Activated T-cell treated with anti-CD3 and anti-CD28 coated beads for 48 hours (primary cell): ENCODE results near the gene LRRC55.
"Not testable (repeated sequence)": the region's sequence is repeated elsewhere in the genome, so short reads cannot be mapped to it uniquely, and the experiment has no call there.

Experiments used
- DNase-seq: peaks from one replicate; pipeline ENCODE4 v3.0.0-alpha.2; 2020; ENCODE audit warnings: low read depth

LRRC55 gene

DNA sequence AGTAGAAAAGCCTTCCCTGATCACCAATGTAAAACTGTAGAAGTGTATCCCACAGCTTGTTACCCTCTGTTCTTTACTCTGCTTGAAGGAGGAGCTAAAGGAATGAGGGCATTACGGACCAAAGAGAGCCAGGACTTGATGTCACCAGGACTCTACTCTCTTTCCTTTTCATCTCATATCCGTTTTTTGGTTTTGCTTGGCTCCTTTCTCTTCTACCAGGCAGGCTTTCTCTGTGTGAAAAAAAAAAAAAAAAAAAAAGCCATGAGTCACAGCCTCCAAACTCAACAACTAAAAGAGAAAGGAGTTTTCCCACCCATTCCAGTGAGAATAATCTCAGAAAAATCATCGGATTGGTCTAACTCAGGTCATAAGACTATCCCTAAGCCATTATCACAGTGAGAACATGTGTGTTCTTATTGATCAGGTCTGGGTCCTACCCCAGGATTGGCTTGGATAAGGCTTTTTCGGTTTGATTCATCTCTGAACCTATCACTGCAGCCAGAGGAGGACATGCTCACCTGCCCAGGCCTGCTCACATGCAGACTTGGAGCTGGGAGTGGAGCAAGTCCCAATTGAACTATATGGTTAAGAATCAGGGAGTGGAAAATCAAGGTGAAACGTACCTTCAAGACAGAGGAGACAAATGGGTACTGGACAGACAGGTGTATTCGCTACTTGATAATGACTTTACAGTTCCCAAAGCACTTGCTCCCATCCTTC is 19.4 kb upstream of the LRRC55 start:
- no peak for DNase-seq

DNA sequence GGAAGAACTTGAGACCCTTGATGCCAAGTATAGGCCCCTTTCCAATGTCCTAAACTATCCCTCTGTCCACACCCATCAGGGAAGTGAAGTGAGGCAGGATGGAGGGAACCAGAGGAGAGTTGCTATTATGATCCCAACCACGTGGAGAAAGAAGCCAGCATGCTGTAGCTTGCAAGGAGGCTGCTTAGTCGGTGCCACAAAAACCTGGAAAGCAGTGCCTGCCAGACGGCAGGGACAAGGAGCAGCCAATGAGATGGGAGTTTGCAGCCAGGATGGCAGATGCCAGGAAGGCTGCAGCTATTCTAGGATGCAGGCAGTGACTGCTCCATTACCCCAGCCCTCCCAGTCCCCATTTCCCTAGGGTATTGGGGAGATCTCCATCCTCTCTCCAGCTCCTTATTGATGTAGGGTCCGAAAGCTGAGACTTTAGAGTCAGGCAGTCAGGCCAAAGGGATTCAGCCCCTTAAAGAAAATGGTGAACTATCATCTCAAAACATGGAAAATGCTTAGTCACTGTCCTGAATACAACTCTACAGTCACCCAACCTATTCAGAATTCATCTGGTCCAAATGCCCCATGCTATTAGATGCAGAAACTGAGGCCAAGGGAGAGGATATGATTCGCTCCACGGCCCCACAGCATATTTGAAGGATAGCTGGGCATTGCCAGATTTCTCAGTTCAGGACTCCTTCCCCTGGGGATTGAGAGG is 18.4 kb upstream of the LRRC55 start:
- DNase-seq, result no peak

DNA sequence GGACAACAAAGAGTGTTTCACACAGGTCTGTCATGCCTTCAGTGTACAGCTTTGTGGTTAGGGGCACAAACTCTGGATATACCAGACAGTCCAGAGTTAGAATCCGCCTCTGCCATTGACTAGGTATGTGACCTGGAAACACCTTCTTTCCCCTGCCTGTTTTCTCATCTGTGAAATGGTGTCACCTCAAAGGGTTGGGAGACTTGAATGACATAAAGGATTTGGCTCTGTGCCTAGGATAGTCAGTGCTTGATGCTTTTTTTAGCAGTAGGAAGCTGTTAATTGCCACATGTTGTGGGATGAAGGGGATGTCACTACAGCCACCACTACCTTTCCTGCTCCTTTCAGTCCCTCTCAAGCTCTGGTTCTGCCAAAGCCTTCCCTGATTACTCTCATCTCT is 17.4 kb upstream of the LRRC55 start:
- DNase-seq, result no peak

DNA sequence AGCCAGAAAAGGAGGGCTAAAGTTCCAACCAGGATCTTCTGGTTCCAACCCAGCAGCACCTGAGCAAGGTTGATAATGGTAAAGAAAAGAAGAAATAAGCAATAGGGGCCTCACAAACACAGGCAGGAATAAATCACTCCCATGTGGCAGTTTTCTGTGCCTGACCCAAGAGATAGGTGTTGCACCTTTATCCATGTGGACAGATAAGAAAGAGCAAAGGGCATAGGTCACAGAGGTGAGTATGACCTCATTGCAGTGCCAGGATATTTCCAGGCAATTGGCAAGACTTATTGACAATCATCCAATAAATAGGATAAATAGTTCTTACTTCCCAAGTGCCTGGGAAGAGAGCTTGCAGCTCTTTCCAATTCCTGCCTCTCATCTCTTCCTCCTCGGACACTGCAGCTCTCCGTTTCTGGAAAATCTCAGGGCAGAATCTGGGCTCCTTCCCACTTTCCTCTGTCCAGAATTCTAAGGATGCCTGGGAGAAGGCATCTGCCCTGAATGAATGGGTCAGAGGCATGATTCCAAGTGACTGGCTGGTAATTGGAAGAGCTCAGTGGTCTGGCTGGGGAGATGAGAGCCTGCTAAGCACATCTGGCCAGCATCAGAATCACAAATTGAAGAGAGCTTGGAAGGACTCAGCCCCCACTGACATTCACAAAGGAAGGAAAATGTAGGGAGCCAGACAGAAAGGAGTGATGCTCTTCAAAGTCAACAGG is 14.5 kb upstream of the LRRC55 start:
- DNase-seq, result no peak

DNA sequence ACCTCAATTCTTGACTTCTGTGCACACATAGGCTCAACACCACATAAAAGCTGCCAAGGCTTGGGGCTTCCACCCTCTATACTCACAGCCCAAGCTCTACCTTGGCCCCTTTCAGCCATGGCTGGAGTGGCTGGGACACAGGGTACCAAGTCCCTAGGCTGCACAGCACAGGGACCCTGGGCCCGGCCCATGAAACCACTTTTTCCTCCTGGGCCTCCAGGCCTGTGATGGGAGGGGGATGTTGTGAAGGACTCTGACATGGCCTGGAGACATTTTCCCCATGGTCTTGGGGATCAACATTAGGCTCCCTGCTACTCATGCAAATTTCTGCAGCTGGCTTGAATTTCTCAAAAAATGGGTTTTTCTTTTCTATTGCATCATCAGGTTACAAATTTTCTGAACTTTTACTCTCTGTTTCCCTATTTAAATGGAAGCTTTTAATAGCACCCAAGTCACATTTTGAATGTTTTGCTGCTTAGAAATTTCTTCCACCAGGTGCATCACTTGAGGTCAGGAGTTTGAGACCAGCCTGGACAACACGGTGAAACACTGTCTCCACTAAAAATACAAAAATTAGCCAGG is 11.9 kb upstream of the LRRC55 start:
- not testable (repeated sequence) for DNase-seq

DNA sequence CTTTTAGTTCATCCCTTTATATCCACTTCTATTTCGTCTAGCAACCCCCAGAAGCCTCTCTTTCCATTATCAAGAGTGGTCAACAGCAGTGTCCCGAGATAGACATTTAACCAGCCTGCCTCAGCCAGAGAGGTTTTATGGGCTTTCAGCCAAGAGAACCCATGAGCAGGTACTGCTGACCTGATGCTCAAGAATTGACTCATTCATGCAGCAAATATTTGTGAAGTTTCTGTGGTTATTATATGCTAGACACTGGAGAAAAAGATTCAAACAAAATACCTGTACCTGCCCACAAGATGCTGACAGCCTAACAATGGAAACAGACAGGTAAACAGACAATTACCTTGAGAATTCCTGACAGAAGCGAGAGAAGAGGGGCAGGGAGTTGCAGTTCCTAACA is 9.7 kb upstream of the LRRC55 start:
- no peak for DNase-seq

- DNase-seq, result no peak
Observed at GRCh38 chr11:57174656-57175055, 7.1 kb upstream of the LRRC55 start.

DNA sequence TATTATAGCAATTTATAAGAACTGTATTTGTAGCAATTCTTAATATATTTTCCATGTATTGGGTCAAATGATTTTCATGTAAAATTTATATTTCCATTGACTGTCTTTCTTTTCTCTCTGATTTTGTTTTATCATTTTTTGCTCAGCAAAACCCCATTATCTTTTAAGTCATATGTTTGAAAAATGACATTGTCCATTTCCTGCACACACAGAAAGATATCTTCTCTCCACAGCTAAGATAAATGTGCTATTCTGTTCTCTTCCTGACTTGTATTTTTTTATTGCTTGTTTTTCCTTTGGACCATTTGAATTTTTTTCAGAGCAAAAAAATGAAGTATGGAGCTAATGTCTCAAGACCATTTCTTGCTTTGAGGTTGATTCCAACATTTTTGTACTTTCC is 6.3 kb upstream of the LRRC55 start:
- no peak for DNase-seq

DNA sequence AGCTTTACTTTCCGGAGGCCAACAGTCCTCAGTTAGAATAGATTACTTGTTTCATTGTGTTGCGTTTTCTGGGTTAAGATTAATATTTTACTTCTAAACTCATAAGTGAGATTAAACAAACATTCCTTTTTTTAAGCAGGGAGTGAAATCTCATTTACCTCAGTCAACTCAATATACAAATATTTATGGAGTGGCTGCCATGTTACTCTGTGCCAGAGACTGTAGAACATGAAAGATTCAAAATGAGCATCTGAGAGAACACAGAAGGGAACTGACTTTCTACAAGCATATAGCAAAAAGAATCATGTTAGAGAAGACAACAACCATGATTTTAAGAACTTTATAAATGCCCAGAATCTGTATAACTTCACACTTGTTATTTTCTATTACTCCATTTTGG is 3.4 kb upstream of the LRRC55 start:
- no peak for DNase-seq

- DNase-seq, result no peak
Observed at GRCh38 chr11:57179681-57180080, 2.1 kb upstream of the LRRC55 start.

DNA sequence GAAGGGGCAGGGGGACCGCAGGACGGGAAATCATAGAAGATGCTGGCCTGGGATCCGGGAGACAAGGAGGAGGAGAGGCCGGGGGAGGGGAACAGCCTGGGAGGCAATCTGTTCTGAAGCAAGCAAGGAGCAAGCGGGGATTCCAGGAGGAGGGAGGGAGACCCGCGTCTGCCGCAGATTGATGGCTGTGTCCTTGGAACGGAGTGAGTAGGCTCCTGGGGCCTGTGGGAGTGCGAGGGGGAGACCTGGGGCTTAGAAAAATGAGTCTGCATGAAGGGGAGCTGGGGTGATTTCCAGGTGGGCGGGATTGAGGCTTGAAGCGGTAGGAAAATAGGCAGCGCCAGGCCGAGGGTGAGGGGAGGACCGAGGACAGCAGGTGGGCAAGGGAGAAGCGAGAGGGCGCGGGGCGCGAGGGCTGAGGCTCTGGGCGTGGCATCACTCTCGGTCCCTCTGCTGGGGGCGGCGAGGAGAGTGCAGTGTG is 1.6 kb upstream of the LRRC55 start:
- DNase-seq, result no peak

- no peak for DNase-seq
Observed at GRCh38 chr11:57180964-57181363, 789 bp upstream of the LRRC55 start.

DNA sequence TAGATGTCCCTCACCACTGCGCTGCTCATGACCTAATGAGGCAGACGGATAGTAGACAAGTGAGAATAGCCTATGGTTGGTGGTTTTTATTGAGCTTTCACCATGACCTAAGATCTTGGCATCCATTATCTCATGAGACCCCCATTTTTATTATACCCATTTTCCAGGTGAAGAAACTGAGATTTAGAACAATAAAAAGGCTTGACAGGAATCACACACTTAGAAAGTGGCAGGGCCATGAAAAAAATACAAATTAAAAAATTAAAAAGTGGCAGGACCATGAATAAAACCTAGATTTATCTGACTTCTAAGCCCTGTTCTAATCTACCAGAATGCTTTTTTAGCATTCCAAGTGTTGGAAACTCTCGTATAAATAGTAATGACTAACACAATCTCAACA is 1.1 kb downstream of the LRRC55 start:
- DNase-seq, result no peak

DNA sequence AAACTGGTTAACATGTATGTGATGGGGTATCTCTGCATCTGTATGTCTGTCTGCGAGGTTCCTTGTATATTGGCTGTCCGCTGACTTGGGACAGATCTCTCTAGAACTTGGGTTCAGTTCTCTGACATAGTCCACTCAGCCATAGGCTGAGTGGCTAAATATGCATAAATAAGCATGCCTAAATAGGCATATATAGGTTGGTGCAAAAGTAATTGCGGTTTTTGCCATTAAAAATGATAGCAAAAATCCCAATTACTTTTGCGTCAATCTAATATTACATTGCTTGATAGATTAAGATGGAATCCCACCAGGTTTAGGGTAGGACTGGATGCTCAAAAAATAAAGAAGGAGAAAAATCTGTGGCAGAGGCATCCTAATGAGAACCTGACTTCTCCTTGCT is 8.8 kb downstream of the LRRC55 start:
- DNase-seq, result no peak

- DNase-seq, result no peak
Observed at GRCh38 chr11:57191311-57192219, 9.8 kb downstream of the LRRC55 start.

DNA sequence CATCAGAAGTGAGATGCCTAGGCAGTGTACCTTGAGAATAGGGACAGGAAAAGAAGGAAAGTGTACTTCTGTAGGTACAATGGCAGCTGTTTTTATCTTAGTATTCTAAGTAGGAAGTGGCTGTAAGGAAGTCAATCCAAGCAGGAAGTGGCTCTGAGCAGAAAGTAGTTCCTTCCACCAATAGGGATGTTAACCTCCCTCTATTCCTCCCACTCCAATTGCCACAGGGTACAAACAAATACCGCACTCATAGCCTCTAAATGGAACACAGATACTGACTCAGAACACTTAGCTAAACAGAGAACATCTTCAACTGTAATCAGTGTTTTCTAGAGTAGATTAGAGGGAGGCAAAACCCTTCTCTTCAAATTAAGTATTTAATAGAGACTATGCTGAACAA is 10.6 kb downstream of the LRRC55 start:
- DNase-seq, result no peak

GRCh38 chr11:57196596-57196995 is 14.8 kb downstream of the LRRC55 start:
- DNase-seq, result no peak

GRCh38 chr11:57197762-57198161 is 16.0 kb downstream of the LRRC55 start:
- no peak for DNase-seq

GRCh38 chr11:57199330-57199729 is 17.6 kb downstream of the LRRC55 start:
- no peak for DNase-seq

GRCh38 chr11:57200917-57201316 is 19.2 kb downstream of the LRRC55 start:
- DNase-seq, result no peak

DNA sequence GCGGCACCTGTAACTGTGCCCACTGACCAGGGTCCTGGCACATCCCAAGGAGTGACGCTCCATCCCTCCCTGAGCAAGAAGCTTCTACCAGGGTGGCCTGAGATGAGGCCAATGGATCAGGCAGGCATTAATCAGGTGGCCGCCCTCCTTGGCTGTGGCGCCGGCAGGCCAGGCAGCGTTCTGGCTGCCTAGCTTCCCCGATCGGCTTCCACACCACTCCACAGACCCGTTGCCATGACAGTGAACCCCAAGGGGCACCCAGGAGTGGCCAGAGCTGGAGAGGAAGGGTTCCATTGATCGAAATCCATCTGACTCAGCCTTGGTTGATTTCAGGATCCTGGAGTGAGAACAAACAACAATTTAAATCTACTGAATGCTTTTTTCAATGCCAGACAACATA is 20.5 kb downstream of the LRRC55 start:
- no peak for DNase-seq

DNA sequence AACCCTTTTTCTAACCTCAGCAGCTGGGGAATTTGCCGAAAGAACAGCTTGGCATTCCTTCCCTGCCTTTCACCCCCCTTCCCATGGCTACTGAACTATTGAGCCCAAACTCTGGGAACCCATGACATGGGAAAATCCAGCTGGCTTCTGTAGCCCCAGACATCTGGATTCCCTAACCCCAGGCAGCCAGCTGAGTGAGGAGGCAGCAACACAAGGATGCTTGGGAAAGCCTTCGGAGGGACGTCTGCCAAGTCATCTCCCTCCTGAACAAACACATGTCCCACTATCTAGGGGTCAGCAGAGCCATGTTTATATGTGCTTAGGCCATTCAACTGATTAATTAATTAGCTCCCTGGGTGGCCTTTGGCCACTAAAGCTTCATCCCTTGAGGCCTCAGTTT is 21.6 kb downstream of the LRRC55 start:
- DNase-seq, result no peak
